Measurements from ENCODE around the gene PTPRN2.

The PTPRN2 gene

GRCh38 chr7:158087196-158087595 lies 500.4 kb downstream of the PTPRN2 start:
- DNase-seq (ENCODE audit: low read depth): no peak

GRCh38 chr7:158085741-158086695 lies 501.6 kb downstream of the PTPRN2 start:
- DNase-seq (ENCODE audit: low read depth): no peak

GRCh38 chr7:158084555-158084954 lies 503.1 kb downstream of the PTPRN2 start:
- no peak for DNase-seq (ENCODE audit: low read depth)

- no peak for DNase-seq (ENCODE audit: low read depth)
Measured at GRCh38 chr7:158083526-158084310, 503.9 kb downstream of the PTPRN2 start.

GRCh38 chr7:158082761-158083160 lies 504.9 kb downstream of the PTPRN2 start:
- no peak for DNase-seq (ENCODE audit: low read depth)

- no peak for DNase-seq (ENCODE audit: low read depth)
Measured at GRCh38 chr7:158080899-158081445, 506.7 kb downstream of the PTPRN2 start.

GRCh38 chr7:158077934-158078910 lies 509.4 kb downstream of the PTPRN2 start:
- DNase-seq (ENCODE audit: low read depth): no peak

GRCh38 chr7:158077151-158077840 lies 510.3 kb downstream of the PTPRN2 start:
- no peak for DNase-seq (ENCODE audit: low read depth)

- DNase-seq (ENCODE audit: low read depth): no peak
Measured at GRCh38 chr7:158076656-158077055, 511.0 kb downstream of the PTPRN2 start.

GRCh38 chr7:158076215-158076614 lies 511.4 kb downstream of the PTPRN2 start:
- DNase-seq (ENCODE audit: low read depth): no peak

- DNase-seq (ENCODE audit: low read depth): no peak
Measured at GRCh38 chr7:158075633-158076001, 512.0 kb downstream of the PTPRN2 start.

- DNase-seq (ENCODE audit: low read depth): no peak
Measured at GRCh38 chr7:158074896-158075632, 512.6 kb downstream of the PTPRN2 start.

GRCh38 chr7:158073845-158074840 lies 513.5 kb downstream of the PTPRN2 start:
- no peak for DNase-seq (ENCODE audit: low read depth)

GRCh38 chr7:158072991-158073730 lies 514.5 kb downstream of the PTPRN2 start:
- no peak for DNase-seq (ENCODE audit: low read depth)

- no peak for DNase-seq (ENCODE audit: low read depth)
Measured at GRCh38 chr7:158070222-158070920, 517.3 kb downstream of the PTPRN2 start.

GRCh38 chr7:158068853-158069252 lies 518.8 kb downstream of the PTPRN2 start:
- no peak for DNase-seq (ENCODE audit: low read depth)

- no peak for DNase-seq (ENCODE audit: low read depth)
Measured at GRCh38 chr7:158067931-158068482, 519.6 kb downstream of the PTPRN2 start.
